ENCODE measurements around the gene DAPK1. TPM values are rescaled to one million over a fixed set of nuclear protein-coding genes. Genes with fewer than 3 reads are reported as not detected.

The DAPK1 gene
- total RNA-seq, 2 donors from 2014 or later: 39.1 to 40.6 TPM

GRCh38 chr9:87629104-87629503 is 131.4 kb downstream of the DAPK1 start:
- no peaks in the 10 kb centered on the region for H3K36me3 ChIP-seq
- no peak for DNase-seq (ENCODE audit: low spot score)
- H3K27ac ChIP-seq: no peak overlapping the region
- H3K9me3 ChIP-seq: no peaks in the 10 kb centered on the region
- ATAC-seq (ENCODE audit: insufficient number of reproducible peaks, low FRiP score, low read depth): no peak
- TF ChIP-seq CTCF (IDR thresholded peaks at IDR 0.05): no peak
- H3K4me3 ChIP-seq: no peak overlapping the region
- H3K4me1 ChIP-seq (ENCODE audit: control insufficient read depth in 1 of 2, low read depth in 2 of 2): no peaks in the 10 kb centered on the region
- H3K27me3 ChIP-seq (replicated peaks; ENCODE audit: insufficient read depth): no peaks in the 10 kb centered on the region

- no peaks in the 10 kb centered on the region for H3K27me3 ChIP-seq (replicated peaks; ENCODE audit: insufficient read depth)
These were observed 132.6 kb downstream of the DAPK1 start for GRCh38 chr9:87630266-87630665.

GRCh38 chr9:87630846-87631245 is 133.2 kb downstream of the DAPK1 start:
- DNase-seq (ENCODE audit: low spot score) (no peak), ATAC-seq (ENCODE audit: insufficient number of reproducible peaks, low FRiP score, low read depth) (no peak)
- H3K4me1 ChIP-seq (ENCODE audit: control insufficient read depth in 1 of 2, low read depth in 2 of 2): no peaks in the 10 kb centered on the region
- no peaks in the 10 kb centered on the region for H3K36me3 ChIP-seq
- TF ChIP-seq CTCF (IDR thresholded peaks at IDR 0.05): no peak
- no peak overlapping the region for H3K27ac ChIP-seq
- H3K4me3 ChIP-seq: no peak overlapping the region
- no peaks in the 10 kb centered on the region for H3K27me3 ChIP-seq (replicated peaks; ENCODE audit: insufficient read depth)
- H3K9me3 ChIP-seq: no peaks in the 10 kb centered on the region

More at GRCh38 chr9:87630266-87630665, 132.6 kb downstream of the DAPK1 start:
- no peak for ATAC-seq (ENCODE audit: insufficient number of reproducible peaks, low FRiP score, low read depth)
- Histone ChIP-seq H3K4me3 (no peak overlapping the region), H3K36me3 (no peaks in the 10 kb centered on the region), H3K27ac (no peak overlapping the region), H3K9me3 (no peaks in the 10 kb centered on the region), H3K4me1 (ENCODE audit: control insufficient read depth in 1 of 2, low read depth in 2 of 2) (no peaks in the 10 kb centered on the region)
- DNase-seq (ENCODE audit: low spot score): no peak
- TF ChIP-seq CTCF (IDR thresholded peaks at IDR 0.05): no peak

- ATAC-seq (ENCODE audit: insufficient number of reproducible peaks, low FRiP score, low read depth): no peak
- Histone ChIP-seq H3K27me3 (replicated peaks; ENCODE audit: insufficient read depth) (no peaks in the 10 kb centered on the region), H3K36me3 (no peaks in the 10 kb centered on the region), H3K9me3 (no peaks in the 10 kb centered on the region), H3K27ac (no peak overlapping the region), H3K4me1 (ENCODE audit: control insufficient read depth in 1 of 2, low read depth in 2 of 2) (peaks cover 0 to 10% of the 10 kb centered on the region in 2 donors), H3K4me3 (no peak overlapping the region)
- no peak for TF ChIP-seq CTCF (IDR thresholded peaks at IDR 0.05)
- DNase-seq (ENCODE audit: low spot score): no peak
These were observed 138.2 kb downstream of the DAPK1 start for GRCh38 chr9:87635656-87636501.

- ATAC-seq (ENCODE audit: insufficient number of reproducible peaks, low FRiP score, low read depth) (no peak), DNase-seq (ENCODE audit: low spot score) (no peak)
- Histone ChIP-seq H3K36me3 (no peaks in the 10 kb centered on the region), H3K4me1 (ENCODE audit: control insufficient read depth in 1 of 2, low read depth in 2 of 2) (peaks cover 0 to 10% of the 10 kb centered on the region in 2 donors), H3K27ac (no peak overlapping the region), H3K27me3 (replicated peaks; ENCODE audit: insufficient read depth) (no peaks in the 10 kb centered on the region), H3K4me3 (no peak overlapping the region), H3K9me3 (no peaks in the 10 kb centered on the region)
- TF ChIP-seq CTCF (IDR thresholded peaks at IDR 0.05): no peak
These were observed 140.6 kb downstream of the DAPK1 start for GRCh38 chr9:87638292-87638691.
